ENCODE data around the gene SNX18. TPM values are rescaled to one million over a fixed set of nuclear protein-coding genes. Genes with fewer than 3 reads are reported as not detected.
A peak's percentile ranks its signal among the peaks of the same experiment; 100 is the strongest.

SNX18 gene
- total and polyA plus RNA-seq, 2 of the 8 experiments (the other 6 are each of a cell fraction or from before 2014, with no cell fraction given): 5.8 to 17.7 TPM

DNA sequence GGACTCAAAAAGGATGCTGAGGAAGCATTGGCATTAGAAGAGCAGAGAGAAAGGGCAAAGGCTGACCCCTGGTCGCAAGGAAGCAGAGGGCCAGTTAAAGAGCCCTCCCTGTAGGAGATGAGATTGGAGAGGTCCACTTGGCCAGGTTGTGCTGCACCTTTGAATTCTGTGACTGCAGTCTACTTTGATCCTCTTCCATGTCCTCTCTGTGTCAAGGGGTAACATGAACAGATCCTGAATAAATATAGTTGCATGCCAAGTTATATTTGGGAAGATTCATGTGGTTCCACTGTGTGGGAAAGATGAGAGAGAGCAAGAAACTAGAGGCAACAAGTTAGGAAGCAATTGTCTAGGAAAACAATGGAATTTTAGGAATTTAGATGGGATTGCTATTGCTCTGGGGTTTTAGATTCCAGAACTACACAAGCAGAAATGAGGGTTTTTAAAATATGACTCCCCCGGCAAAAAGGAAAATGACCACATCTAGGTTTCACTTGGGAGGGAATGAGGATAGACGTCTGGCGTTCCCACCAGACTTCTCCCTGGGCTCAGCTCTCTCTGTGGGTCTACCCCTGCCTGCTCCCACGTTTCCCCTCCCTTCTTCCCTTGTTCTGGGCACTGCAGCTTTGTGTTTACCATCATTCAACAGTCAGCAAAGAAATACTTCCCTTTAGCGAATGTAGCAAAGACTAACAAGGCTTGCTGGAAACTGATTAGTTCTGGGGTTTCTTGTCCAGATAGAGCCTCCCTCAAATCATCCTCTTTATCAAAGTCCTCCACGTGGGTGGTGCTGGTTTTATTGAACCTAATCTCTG lies 63.6 kb downstream of the SNX18 start:
- Histone ChIP-seq H4K5ac (ENCODE audit: insufficient read length, low read depth, low read length) (no peak overlapping the region), H3K27ac (ENCODE audit: low read depth, low read length) (no peak overlapping the region), H3K4me3 (ENCODE audit: extremely low read depth in 1 of 4, insufficient read depth in 2 of 4, low read depth in 3 of 4, low read length in 4 of 4) (no peak overlapping the region), H2BK20ac (ENCODE audit: low read length) (no peak overlapping the region), H2BK12ac (ENCODE audit: low read depth, low read length) (no peak overlapping the region), H2BK120ac (replicated peaks; ENCODE audit: low read depth, low read length) (no peak overlapping the region), H3K4me1 (replicated peaks in 1 of 4; ENCODE audit: control insufficient read depth in 3 of 4, insufficient read depth in 4 of 4, low read length in 3 of 4) (no peaks in the 10 kb centered on the region; a peak in 1 of 7 replicates), H3K23ac (ENCODE audit: insufficient read length) (no peak overlapping the region), H3K23me2 (ENCODE audit: low read depth, low read length) (no peaks in the 10 kb centered on the region), H3K79me1 (ENCODE audit: low read depth, low read length) (no peaks in the 10 kb centered on the region), H2BK15ac (ENCODE audit: low read length) (no peak overlapping the region), H2AFZ (ENCODE audit: low read length) (peak overlapping the region; percentile 58; the same call in 1 of the 2 replicates), H3K36me3 (ENCODE audit: control insufficient read depth in 2 of 4, insufficient read depth in 4 of 4, low read length in 3 of 4) (no peaks in the 10 kb centered on the region), H3K4me2 (ENCODE audit: insufficient read depth in 1 of 2, low read depth in 2 of 2, low read length in 2 of 2) (no peak overlapping the region), H2BK5ac (ENCODE audit: low read depth, low read length) (no peak overlapping the region), H2AK5ac (ENCODE audit: low read depth, low read length) (no peak overlapping the region), H4K20me1 (replicated peaks in 1 of 2; ENCODE audit: control insufficient read depth in 1 of 2, insufficient read depth in 2 of 2, low read length in 2 of 2) (no peaks in the 10 kb centered on the region), H3K56ac (replicated peaks; ENCODE audit: insufficient read length, low read depth, low read length) (no peak overlapping the region), H3K18ac (ENCODE audit: extremely low read depth, low read length) (no peak overlapping the region), H4K8ac (ENCODE audit: extremely low read depth, insufficient read depth, low read length) (no peak overlapping the region), H3K9me3 (ENCODE audit: insufficient read depth in 2 of 2, low read depth in 1 of 2, low read length in 1 of 2) (0 out of 4 replicates have a peak, but pooled peaks cover 0 to 2% of the 10 kb centered on the region in 2 experiments), H3K79me2 (ENCODE audit: control insufficient read depth in 1 of 2, insufficient read depth in 2 of 2, low read length in 2 of 2) (no peaks in the 10 kb centered on the region), H3K27me3 (replicated peaks in 1 of 4; ENCODE audit: control insufficient read depth in 3 of 4, extremely low read depth in 1 of 4, insufficient read depth in 3 of 4, low read length in 3 of 4) (no peaks in the 10 kb centered on the region), H3K4ac (replicated peaks; ENCODE audit: insufficient read length, low read depth, low read length) (no peak overlapping the region), H3K9ac (replicated peaks in 1 of 4; ENCODE audit: extremely low read depth in 1 of 4, low read depth in 3 of 4, low read length in 3 of 4) (no peak overlapping the region), H3K14ac (ENCODE audit: insufficient read length) (no peak overlapping the region), H4K91ac (replicated peaks; ENCODE audit: insufficient read length, low read length) (no peak overlapping the region)
- ChIA-PET CTCF (ENCODE audit: partially characterized antibody) (interaction anchor here (1.5 kb wide), 1 partner anchor 28 kb away, joined by 3 read pairs; no protein-coding TSS in a partner anchor), POLR2A (ENCODE audit: partially characterized antibody) (no interaction called here)
- FAIRE-seq: no peak
- 64% methylated on average over 7 of the region's 7 CpGs; no CpG with 5 or more reads in 1 of the 2 experiments for WGBS, 2 experiments (ENCODE audit: extremely low coverage in 1 of 2, insufficient coverage in 1 of 2, insufficient read length in 1 of 2, insufficient replicate concordance in 2 of 2, low coverage in 1 of 2, low lambda C conversion rate in 2 of 2, missing lambda C conversion rate in 1 of 2)
- no peak for DNase-seq (ENCODE audit: low read depth in 1 of 2, low spot score in 2 of 2)
- TF ChIP-seq CBX5 (IDR thresholded peaks at IDR 0.05; ENCODE audit: low read depth, low read length) (no peak), RNF2 (IDR thresholded peaks at IDR 0.05; ENCODE audit: borderline replicate concordance, low read depth, low read length, missing control alignments, poor library complexity, severe bottlenecking) (no peak), BACH1 (IDR thresholded peaks at IDR 0.05; ENCODE audit: low read length) (no peak), RFX5 (IDR thresholded peaks at IDR 0.05; ENCODE audit: borderline replicate concordance, low read depth, low read length) (no peak), SP2 (IDR thresholded peaks at IDR 0.05; ENCODE audit: low read length) (no peak), SP1 (IDR thresholded peaks at IDR 0.05; ENCODE audit: low read depth, low read length) (no peak), SP4 (IDR thresholded peaks at IDR 0.05; ENCODE audit: low read length) (no peak), YY1 (IDR thresholded peaks at IDR 0.05; ENCODE audit: low read depth, low read length) (no peak), SRF (IDR thresholded peaks at IDR 0.05; ENCODE audit: low read depth, low read length) (no peak)
- TF ChIP-seq, protein P1, sequence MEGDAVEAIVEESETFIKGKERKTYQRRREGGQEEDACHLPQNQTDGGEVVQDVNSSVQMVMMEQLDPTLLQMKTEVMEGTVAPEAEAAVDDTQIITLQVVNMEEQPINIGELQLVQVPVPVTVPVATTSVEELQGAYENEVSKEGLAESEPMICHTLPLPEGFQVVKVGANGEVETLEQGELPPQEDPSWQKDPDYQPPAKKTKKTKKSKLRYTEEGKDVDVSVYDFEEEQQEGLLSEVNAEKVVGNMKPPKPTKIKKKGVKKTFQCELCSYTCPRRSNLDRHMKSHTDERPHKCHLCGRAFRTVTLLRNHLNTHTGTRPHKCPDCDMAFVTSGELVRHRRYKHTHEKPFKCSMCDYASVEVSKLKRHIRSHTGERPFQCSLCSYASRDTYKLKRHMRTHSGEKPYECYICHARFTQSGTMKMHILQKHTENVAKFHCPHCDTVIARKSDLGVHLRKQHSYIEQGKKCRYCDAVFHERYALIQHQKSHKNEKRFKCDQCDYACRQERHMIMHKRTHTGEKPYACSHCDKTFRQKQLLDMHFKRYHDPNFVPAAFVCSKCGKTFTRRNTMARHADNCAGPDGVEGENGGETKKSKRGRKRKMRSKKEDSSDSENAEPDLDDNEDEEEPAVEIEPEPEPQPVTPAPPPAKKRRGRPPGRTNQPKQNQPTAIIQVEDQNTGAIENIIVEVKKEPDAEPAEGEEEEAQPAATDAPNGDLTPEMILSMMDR (IDR thresholded peaks at IDR 0.05; ENCODE audit: control extremely low read depth in 1 of 3, insufficient read depth in 1 of 3, low read depth in 1 of 3, low read length in 3 of 3): no peak

Measured in H1 (cell line).